Vagina (tissue), 2 donors: Measurements from ENCODE around the gene ATOH1.

Experiments used
- CTCF ChIP-seq, 3 experiments: fragments of 450-650 bp in 2 of 3; fragments of 200-600 bp in 1 of 3; sonication (generic) in 1 of 3; IDR thresholded peaks; one replicate each; pipeline ENCODE4 v1.5.1; 2017 to 2019; ENCODE audit warnings: antibody characterized with exemption in 3 of 3, mild to moderate bottlenecking in 2 of 3, moderate library complexity in 2 of 3
- POLR2AphosphoS5 ChIP-seq, 2 donors: sonication (generic); formaldehyde crosslinking; IDR thresholded peaks; one replicate each; pipeline ENCODE4 v1.9.0; 2017; ENCODE audit warnings: antibody characterized with exemption in 2 of 2, mild to moderate bottlenecking in 2 of 2, low read depth in 1 of 2; ENCODE audit not compliant: insufficient read depth in 1 of 2

- TF ChIP-seq POLR2AphosphoS5 (IDR thresholded peaks at IDR 0.05; ENCODE audit: insufficient read depth in 1 of 2, low read depth in 1 of 2) (no peak), CTCF (IDR thresholded peaks at IDR 0.05) (no peak)
Observed at GRCh38 chr4:93779228-93779627, 49.3 kb upstream of the ATOH1 start.
